GM19023 (cell line): ENCODE data around the gene IL10RA.
A peak's percentile ranks its signal among the peaks of the same experiment; 100 is the strongest.

Experiments
- ATAC-seq: cut with Tn5 transposase; IDR thresholded peaks from one replicate; pipeline ENCODE4 v1.9.1; 2021; ENCODE audit warnings: mild to moderate bottlenecking, moderate library complexity; ENCODE audit not compliant: unreplicated experiment

Gene IL10RA

DNA sequence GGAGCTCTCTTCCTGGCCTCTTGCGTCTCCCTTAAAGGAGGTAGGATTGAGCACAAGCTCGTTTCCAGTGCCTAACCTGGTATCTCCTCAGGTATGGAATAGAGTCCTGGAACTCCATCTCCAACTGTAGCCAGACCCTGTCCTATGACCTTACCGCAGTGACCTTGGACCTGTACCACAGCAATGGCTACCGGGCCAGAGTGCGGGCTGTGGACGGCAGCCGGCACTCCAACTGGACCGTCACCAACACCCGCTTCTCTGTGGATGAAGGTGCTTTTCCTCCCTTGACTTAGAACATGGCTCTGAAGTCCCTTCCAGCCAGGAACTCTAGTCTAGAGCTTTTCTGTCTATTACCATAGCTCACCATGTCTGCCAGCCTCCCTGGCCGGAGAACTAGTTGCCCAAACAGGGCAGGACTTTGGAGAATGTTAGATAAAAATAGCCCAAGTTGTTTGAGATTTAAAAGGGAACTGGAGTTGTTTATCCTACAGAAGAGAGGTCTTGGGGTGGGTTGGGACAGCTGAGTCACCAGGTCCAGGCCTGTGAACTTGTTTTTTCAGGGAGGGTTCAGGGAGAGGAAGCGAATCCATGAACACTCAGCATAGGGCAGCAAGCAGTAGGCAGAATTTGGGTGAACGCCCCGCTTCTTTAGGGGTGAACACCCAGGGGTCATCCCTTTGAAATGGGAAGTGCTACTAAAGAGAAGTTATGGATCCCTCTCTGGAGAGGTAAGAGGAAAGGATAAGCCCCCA lies 3.3 kb downstream of the IL10RA start:
- ATAC-seq = no peak

DNA sequence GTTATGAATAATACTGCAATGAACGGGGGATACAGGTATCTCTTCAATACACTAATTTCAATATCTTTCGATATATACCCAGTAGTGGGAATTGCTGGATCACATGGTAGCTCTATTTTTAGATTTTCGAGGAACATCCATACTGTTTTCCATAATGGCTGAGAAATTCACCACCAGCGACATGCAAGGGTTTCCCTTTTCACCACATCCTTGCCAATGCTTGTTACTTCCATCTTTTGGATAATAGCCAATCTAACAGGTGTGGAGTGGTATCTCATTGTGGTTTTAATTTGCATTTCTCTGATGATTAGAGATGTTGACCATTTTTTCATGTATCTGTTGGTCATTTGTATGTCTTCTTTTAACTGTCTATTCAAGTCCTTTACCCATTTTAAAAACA lies 5.9 kb downstream of the IL10RA start:
- no peak for ATAC-seq

DNA sequence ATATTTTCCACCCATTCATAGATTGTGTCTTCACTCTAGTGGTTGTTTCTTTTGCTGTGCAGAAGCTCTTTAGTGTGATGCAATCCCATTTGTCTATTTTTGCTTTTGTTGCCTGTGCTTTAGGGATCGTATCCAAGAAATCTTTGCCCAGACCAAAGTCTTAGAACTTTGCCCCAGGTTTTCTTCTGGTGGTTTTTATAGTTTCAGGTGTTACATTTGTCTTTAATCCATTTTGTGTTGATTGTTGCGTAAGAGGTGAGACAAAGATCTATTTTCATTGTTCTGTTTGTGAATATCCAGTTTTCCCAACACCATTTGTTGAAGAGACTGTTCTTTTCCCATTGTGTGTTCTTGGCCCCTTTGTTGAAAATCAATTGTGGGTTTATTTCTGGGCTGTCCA lies 6.4 kb downstream of the IL10RA start:
- ATAC-seq = no peak

DNA sequence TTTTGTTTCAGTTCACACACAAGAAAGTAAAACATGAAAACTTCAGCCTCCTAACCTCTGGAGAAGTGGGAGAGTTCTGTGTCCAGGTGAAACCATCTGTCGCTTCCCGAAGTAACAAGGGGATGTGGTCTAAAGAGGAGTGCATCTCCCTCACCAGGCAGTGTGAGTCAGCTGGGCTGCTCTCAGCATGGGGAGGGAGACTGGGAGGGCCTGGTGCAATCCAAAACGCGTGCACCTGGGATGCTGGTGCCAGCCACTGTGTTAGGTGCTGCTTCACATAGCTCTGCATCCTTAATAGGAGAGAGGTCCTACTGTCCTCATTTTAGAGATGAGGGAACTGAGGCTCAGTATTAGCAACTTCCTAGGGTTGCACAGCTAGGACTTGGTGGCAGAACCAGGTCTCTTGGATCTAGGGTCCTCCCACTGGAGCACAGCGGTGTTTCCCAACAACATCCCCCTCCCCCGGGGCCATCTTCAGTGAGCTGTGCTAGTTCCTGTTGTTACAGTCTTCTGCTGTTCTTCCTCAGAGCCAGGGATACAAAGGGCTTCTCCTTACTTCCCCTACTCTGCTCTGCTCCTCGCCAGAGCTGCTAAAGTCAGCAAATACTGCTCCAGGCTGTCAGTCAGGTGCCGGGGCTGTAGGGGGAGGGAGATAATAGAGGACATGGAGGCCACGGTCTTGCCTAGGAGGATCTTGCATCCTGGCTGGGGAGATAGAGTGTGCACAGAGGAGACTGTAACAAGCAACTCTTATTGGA lies 8.0 kb downstream of the IL10RA start:
- ATAC-seq = no peak

DNA sequence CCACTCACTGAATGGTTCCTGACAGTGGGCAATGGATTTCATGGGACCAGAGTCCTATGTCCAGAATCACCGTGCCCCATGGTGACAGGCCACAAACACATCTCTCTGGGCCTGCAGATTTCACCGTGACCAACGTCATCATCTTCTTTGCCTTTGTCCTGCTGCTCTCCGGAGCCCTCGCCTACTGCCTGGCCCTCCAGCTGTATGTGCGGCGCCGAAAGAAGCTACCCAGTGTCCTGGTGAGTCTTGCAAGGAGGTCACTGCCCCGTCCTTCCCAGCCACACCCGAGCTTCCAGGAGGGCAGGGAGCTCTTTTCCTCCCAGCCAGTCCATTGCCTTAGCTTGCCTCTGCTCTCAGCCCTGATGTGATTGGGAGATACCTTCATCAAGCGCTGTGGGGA lies 9.3 kb downstream of the IL10RA start:
- ATAC-seq = no peak

DNA sequence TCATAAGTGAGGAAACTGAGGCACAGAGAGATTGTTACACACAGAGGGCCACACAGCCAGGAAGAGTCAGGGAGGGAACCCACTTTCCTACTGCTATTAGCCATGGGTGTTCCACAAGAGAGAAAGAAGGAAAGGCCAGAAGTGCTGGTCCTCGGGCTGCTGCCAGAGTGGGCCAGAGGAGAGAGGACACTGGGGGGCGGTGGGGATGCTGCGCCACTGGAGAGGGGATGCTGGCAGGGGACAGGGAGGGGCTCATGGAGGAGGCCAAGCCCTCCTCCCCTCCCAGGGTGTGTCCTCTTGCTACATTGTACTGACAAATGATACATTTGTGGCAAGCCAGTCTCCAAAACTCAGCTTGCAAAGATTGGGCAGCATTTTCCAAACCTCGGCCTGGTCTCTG lies 9.9 kb downstream of the IL10RA start:
- no peak for ATAC-seq

DNA sequence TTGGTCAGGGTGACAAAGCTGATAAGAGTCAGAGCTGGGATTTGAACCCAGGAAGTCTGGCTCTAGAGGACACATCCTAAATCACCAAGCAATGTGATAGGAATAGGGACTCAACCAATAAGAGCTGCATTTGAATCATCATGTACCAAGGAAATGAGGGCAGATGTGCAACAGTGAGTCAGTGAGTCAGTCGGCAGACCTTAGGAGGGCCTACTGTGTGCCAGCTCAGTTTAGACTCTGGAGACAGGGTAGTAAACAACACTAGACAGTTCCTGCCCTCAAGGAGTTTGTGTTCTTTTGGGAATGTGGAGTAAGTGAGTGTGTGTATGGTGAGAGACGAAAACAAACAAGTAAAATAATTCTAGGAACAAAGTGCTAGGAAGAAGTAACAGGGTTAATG lies 11.2 kb downstream of the IL10RA start:
- no peak for ATAC-seq

DNA sequence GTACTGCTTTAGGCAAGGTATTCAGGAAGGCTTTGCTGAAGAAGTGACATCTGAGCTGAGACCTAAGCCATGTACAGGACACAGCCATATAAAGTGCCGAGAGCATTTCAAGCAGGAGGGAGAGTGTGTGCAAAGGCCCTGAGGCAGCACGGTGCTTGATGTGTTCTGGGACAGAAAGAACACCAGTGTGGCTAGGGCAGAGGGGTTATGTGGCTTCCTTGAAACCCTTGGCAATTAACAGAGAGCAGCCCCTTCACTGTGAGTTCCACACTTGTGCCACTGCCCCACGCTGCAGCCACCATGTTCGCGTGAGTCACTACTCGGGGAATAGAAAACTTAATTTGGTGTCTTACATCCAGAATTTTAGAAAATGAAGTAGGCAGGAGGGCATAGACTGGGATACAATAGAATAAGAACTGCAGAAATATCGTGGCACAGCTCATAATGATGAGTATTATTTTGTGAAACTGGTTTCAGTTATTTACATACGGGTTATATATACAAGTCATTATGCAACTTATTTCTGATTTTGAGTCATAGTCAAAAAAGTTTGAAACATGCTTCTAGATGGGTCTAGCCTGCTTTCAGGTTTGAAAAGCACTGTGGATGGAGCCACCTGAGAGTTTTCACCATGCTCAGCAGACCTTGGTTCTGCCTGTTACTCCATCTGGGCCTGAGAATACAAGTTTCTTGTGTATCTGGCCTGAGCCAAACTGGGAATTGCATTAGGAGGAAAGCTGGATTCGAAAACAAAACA lies 11.8 kb downstream of the IL10RA start:
- ATAC-seq = peak; percentile 66

DNA sequence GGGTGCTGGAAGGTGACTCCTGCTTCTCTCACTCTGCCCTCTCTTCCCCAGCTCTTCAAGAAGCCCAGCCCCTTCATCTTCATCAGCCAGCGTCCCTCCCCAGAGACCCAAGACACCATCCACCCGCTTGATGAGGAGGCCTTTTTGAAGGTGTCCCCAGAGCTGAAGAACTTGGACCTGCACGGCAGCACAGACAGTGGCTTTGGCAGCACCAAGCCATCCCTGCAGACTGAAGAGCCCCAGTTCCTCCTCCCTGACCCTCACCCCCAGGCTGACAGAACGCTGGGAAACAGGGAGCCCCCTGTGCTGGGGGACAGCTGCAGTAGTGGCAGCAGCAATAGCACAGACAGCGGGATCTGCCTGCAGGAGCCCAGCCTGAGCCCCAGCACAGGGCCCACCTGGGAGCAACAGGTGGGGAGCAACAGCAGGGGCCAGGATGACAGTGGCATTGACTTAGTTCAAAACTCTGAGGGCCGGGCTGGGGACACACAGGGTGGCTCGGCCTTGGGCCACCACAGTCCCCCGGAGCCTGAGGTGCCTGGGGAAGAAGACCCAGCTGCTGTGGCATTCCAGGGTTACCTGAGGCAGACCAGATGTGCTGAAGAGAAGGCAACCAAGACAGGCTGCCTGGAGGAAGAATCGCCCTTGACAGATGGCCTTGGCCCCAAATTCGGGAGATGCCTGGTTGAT lies 12.6 kb downstream of the IL10RA start:
- no peak for ATAC-seq

DNA sequence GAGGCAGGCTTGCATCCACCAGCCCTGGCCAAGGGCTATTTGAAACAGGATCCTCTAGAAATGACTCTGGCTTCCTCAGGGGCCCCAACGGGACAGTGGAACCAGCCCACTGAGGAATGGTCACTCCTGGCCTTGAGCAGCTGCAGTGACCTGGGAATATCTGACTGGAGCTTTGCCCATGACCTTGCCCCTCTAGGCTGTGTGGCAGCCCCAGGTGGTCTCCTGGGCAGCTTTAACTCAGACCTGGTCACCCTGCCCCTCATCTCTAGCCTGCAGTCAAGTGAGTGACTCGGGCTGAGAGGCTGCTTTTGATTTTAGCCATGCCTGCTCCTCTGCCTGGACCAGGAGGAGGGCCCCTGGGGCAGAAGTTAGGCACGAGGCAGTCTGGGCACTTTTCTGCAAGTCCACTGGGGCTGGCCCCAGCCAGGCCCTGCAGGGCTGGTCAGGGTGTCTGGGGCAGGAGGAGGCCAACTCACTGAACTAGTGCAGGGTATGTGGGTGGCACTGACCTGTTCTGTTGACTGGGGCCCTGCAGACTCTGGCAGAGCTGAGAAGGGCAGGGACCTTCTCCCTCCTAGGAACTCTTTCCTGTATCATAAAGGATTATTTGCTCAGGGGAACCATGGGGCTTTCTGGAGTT lies 13.3 kb downstream of the IL10RA start:
- ATAC-seq = no peak

DNA sequence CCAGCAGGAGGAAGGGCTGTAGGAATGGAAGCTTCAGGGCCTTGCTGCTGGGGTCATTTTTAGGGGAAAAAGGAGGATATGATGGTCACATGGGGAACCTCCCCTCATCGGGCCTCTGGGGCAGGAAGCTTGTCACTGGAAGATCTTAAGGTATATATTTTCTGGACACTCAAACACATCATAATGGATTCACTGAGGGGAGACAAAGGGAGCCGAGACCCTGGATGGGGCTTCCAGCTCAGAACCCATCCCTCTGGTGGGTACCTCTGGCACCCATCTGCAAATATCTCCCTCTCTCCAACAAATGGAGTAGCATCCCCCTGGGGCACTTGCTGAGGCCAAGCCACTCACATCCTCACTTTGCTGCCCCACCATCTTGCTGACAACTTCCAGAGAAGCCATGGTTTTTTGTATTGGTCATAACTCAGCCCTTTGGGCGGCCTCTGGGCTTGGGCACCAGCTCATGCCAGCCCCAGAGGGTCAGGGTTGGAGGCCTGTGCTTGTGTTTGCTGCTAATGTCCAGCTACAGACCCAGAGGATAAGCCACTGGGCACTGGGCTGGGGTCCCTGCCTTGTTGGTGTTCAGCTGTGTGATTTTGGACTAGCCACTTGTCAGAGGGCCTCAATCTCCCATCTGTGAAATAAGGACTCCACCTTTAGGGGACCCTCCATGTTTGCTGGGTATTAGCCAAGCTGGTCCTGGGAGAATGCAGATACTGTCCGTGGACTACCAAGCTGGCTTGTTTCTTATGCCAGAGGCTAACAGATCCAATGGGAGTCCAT lies 14.1 kb downstream of the IL10RA start:
- no peak for ATAC-seq

DNA sequence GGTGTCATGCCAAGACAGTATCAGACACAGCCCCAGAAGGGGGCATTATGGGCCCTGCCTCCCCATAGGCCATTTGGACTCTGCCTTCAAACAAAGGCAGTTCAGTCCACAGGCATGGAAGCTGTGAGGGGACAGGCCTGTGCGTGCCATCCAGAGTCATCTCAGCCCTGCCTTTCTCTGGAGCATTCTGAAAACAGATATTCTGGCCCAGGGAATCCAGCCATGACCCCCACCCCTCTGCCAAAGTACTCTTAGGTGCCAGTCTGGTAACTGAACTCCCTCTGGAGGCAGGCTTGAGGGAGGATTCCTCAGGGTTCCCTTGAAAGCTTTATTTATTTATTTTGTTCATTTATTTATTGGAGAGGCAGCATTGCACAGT lies 14.6 kb downstream of the IL10RA start:
- no peak for ATAC-seq

DNA sequence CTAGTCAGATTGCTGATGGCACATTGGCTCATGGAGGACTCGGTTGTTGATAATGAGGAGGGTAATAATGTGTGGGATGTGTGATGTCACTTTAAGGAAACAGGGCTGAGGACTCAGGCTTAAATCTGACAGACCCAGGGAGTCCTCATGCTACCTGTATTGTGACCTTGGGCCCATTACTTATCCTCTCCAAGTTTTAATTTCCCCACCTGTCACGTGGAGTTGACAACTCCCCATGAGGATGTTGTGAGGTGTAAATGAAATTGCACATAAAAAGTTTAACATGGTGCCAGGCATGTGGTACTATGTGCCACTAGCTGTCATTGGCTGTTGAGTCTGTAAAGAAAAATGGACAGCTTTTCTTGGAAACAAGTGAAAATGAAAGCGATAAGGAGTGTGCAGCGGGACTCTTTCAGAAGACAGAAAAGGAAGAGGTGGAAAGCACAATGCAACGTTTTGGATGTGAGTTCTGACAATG lies 15.3 kb downstream of the IL10RA start:
- no peak for ATAC-seq

DNA sequence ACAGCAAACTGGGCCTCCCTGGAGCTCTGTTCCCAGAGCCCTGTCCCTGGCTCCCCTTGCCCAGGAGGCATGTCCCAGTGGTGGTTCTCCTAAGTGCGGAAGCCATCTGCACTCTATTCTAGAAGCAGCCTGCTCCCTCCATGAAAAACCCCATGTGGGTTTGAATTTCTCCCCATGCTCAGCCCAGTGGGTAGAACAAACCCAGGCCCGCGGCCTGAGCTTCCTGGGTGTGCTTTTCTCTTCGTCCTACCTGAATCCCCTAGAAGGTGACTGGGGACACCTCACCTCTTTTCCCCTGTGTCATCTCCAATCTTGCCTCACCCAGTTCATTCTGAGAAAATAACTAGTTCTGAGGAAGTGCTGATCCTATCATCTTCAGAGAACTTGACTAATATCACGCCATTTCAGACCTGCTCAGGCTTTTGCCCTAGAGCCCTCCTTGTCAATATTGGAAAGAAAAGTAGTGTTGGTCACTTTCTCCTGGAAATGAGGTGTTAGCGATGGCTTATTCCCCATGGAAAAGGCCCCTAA lies 15.9 kb downstream of the IL10RA start:
- no peak for ATAC-seq

DNA sequence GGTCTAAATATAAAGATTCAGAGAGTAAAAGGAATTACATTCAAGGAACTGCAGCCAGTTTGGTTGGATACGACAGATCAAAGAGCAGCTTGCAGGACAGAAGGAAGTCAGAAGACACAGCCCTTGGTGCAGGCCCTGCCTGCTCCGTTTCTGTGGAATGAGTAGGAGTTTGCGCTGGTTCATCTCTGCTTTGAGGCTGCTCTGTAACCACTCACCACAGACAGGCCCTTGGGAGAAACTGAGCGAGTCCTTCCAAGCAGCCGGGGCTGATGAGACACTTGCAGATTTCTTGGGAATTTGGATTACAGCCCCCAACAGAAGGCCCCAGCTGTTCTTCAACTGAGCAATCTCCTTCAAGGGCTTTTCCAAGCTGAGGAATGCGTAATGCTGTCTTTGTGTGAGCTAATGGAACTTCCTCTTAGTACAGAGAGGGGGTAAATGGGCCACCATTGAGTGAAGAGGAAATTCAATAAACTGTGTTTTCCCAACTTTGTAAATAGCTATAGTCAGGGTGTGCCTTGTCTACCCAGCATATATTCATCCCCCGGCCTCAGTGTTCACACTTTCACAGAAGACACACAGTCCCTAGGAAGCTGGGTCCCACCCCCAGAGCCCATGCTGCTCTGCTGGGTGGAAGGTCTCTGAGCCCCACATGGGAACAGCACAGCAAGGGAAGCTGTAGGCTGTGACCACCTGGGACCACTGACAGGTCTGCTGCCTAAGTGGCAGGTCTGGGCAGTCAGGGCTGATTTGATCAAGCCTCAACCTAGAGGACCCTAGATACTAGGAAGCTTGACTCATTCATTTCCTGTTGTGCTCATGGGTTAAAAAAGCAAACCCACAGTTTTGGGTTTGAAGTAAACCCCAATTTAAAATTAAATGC lies 16.6 kb downstream of the IL10RA start:
- no peak for ATAC-seq

DNA sequence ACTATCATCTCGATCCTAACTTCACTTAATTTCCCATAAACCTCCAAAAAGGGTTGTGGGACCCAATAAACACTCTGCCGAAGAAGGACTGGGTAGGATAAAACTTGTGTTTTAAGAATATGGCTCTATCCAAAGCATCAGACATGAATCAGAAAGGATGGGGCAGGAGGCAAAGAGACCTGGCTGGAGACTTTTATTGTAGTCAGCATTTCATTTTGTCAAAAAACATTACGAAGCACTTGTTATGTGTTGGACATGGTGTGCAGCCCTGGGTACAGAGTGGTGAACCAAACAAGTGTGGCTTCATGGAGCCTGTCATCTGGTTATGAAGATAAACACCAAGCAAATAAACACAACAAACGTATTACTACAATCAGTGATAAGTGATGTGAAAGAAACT lies 17.3 kb downstream of the IL10RA start:
- no peak for ATAC-seq

DNA sequence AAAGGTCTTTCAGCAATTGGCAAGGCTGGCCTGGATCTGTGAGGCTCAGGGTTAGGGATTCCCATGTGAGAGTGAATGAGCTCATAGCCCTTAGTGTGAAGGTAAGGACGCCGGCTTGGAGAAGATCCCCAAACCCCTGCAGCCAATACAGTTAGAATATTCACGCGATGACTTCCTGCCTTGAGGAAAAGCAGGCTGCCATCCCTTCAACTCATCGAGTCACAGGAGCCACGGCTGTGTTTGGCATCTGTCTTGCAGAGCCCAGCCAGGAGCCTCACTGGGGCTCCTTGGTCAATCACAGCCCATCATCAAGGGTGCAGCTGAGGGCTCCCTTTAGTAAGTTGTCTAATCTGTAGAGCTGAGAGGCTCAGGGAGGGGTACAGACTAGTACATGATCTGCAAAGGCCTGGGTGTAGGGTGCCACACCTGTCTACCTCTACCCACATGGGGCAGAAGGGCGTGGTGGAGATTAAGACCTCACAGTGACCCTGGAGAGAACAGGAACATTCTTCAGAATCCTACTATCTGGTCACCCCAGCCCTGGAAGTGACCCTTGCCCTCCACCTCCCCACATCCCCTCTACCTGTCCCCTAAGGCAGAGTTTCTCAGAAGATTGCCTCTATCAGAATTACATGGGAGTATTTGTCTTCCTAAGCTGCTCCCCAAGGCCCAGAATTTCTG lies 18.5 kb downstream of the IL10RA start:
- no peak for ATAC-seq
